ENCODE results near the gene KLHL40.
A peak's percentile ranks its signal among the peaks of the same experiment; 100 is the strongest.

Gene KLHL40

GRCh38 chr3:42728668-42729364 is 43.5 kb downstream of the KLHL40 start:
- DNase-seq = no peak

- no peak for DNase-seq
Measured at GRCh38 chr3:42729404-42730145, 44.2 kb downstream of the KLHL40 start.

GRCh38 chr3:42730294-42730693 is 45.0 kb downstream of the KLHL40 start:
- no peak for DNase-seq

GRCh38 chr3:42730706-42731420 is 45.5 kb downstream of the KLHL40 start:
- no peak for DNase-seq

- no peak for DNase-seq
Measured at GRCh38 chr3:42731476-42732195, 46.3 kb downstream of the KLHL40 start.

DNA sequence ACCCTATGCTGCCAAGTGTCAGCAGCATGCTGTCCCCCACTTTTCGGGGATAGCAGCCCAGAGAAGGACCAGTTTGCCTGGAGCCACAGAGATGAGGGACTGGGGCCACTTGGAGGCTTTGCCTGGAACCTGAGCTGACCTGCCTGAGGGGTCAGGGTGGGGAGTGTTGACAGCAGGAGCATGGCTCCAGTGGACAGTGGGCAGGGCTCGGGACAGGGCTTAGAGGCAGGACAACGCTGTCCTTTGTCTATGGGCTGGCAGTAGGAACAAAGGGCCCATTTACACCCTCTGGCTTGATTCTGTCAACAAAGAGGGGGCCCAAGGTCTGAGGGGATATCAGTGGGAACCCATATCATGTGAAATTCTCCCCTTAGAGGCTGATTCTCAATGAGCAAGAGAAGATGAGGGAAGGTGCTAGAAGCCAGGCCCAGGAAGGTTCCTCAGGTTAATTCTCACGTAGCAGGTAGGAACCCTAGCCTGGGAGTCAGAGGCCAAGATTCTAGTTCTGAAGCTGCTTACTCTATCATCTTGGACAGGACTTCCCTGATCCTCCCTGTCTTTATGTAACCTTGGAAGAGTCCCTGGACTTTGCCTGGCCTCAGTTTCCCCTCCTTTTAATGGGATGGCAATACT is 47.0 kb downstream of the KLHL40 start:
- DNase-seq = no peak

DNA sequence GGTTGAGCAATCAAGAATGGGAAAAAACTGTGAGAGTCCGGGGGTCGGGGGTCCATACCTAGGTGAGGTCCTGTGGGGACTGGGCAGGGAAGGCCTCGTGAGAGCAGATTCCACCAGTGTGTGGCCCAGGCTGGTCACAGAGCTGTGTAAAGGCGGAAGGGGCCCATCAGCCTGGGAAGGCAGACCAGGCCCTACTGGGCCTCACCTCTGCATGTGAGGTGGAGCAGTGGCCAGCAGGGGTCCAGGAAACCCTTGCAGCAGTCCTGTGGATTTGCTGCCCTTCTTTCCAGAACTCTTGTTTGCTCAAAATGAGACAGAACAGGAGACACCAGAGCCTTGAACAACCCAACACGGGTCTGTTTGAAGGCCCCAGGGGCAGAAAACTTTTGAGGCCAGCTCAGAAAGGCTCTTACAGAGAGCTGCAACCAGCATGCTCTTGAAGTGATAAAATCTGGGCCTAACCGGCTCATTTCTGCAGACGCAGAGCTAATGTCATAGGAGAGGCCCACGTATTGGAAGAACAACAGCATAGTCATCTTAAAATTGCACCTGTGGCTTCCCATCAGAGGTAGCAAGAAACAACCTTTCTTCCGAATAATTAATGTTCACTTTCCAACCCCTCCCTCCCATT is 47.6 kb downstream of the KLHL40 start:
- DNase-seq = no peak

DNA sequence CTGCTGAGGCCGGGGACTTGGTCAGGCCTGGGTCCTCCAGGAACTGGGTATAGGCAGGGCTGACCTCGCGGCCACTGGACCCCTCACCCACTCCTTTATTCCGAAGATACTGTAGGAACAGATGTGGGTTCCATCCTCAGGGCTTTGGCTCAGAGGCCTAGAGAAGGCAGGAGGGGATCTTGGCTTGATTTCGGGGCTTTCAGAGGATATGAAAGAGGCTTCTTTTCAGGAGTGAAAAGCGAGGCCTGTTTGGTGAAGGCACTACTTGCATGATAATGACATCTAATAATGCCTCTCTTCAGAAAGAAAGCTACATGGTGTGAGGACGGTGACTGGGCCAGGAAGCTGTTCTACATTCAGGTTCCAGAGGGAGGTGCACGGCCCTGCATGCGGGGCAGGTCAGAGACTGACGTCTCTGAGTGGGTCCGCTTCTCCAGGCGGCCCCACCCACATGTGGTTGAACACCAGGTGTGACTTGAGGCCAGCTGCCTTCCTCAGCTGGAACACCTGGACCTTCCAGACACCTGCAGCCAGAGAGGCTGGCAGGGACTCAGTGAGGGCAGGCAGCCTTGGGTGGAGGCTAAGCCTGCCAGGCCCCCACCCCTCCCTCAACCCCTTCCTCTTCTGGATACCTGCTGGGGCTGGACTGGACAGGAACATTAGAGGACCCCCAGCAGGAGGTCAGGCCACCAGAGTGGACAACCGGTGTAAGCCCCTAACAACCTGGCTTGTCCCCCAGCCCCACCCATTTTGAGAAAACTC is 48.3 kb downstream of the KLHL40 start:
- peak; percentile 94 for DNase-seq

GRCh38 chr3:42734263-42734860 is 49.0 kb downstream of the KLHL40 start:
- no peak for DNase-seq

DNA sequence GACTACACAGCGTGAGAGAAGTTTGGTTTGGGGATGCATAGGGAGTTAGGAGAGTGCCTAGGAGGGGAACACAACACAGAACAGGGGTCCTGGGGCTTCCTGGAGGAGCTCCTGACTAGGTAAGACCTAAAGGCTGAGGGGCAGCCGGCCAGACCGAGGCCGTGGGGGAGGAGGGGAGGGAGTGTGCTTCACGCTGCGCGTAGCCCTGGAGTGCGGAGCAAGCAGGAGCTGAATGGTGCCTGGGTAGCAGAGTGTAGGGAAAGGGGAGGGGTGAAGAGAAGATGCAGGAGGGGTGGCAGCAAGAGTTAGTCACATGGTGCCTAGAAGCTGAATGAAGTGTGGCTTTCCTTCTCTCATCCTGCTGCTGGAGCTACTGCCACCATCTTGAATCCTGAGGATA is 49.7 kb downstream of the KLHL40 start:
- peak; percentile 61 for DNase-seq

GRCh38 chr3:42735615-42736014 is 50.3 kb downstream of the KLHL40 start:
- DNase-seq = no peak

GRCh38 chr3:42736081-42736480 is 50.7 kb downstream of the KLHL40 start:
- no peak for DNase-seq

GRCh38 chr3:42736531-42736930 is 51.2 kb downstream of the KLHL40 start:
- no peak for DNase-seq

GRCh38 chr3:42739401-42740158 is 54.2 kb downstream of the KLHL40 start:
- DNase-seq = no peak

DNA sequence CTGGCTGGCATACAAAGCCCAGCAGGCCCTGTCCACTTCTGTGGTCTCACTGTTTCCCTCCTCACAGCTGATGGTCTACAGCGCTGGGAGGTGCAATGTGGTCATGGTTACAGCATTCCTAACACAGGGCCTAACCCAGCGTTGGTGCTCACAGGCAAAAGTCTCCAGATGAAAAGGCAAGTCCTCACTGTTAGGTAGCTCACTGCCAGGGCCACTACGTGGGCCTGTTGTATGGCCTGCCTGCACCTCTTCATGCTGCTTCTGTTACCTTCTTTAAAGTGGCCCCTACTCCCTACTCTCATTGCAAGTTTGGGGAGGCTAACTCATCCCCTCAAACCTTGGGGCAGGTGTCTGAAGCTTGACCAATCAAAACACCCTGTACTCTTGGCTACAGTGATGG is 56.5 kb downstream of the KLHL40 start:
- DNase-seq = no peak
